HCT116 (cell line): ENCODE results near the gene PCDH15. TPM values are rescaled to one million over a fixed set of nuclear protein-coding genes. Genes with fewer than 3 reads are reported as not detected.

Experiments
- ATAC-seq: fragments of 200-7000 bp; cut with Tn5 transposase; 2 replicates; pipeline ENCODE4 v1.9.1; 2020; ENCODE audit warnings: mild to moderate bottlenecking, moderate library complexity
- BruUV-seq: library from RNA; stranded (reverse); fragments of 400-500 nt; replicated peaks from 2 replicates; lab custom pipeline; 2021; lab: Mats Ljungman, UMichigan
- CTCF ChIA-PET: fragments of 300-600 bp; sonication (Branson Sonifier 250); formaldehyde crosslinking; loops from one replicate; lab custom pipeline; 2021; ENCODE audit warnings: antibody characterized with exemption; lab: Charles Lee
- POLR2A ChIA-PET: fragments of 300-600, 350-600 bp; sonication (Branson Sonifier 250); formaldehyde crosslinking; loops from one replicate; lab custom pipeline; 2021; ENCODE audit warnings: antibody characterized with exemption; lab: Charles Lee
- RAD21 ChIA-PET, 2 experiments: fragments of 300-600 bp; sonication (Branson Sonifier 250); formaldehyde crosslinking; loops; one replicate each; lab custom pipeline; 2023; ENCODE audit warnings: low total read pairs in 2 of 2; ENCODE audit not compliant: uncharacterized antibody in 2 of 2, unreplicated experiment in 2 of 2, low non-redundant PET in 1 of 2; lab: Charles Lee
- DNase-seq: peaks from one replicate; pipeline ENCODE4 v3.0.0-alpha.2; 2010; ENCODE audit warnings: low read depth, low spot score
- H2AFZ ChIP-seq: fragments of 200-600 bp; shearing (Covaris generic), sonication (generic); 2 replicates; pipeline ENCODE4 v1.6.1; 2017; ENCODE audit warnings: low read depth, mixed run types, mixed read lengths, antibody characterized with exemption, low read length; ENCODE audit not compliant: poor library complexity, severe bottlenecking
- H3K27ac ChIP-seq: 2 replicates; pipeline ENCODE4 v1.5.1; 2012; ENCODE audit warnings: low read depth, low read length
- H3K27me3 ChIP-seq: fragments of 200-600 bp; sonication (generic); 2 replicates; pipeline ENCODE4 v1.6.1; 2016; ENCODE audit warnings: mixed run types, low read length, mixed read lengths; ENCODE audit not compliant: insufficient read depth
- H3K36me3 ChIP-seq, 2 experiments: fragments of 200-500 bp in 1 of 2; fragments of 200-600 bp in 1 of 2; sonication (Bioruptor generic) in 1 of 2; sonication (generic) in 1 of 2; 2 replicates each; pipeline versions ENCODE4 v1.5.1 to v1.6.1; 2014 to 2016; ENCODE audit warnings: low read length in 2 of 2, inconsistent platforms in 1 of 2, mixed read lengths in 1 of 2, mixed run types in 1 of 2; ENCODE audit not compliant: insufficient read depth in 2 of 2, control insufficient read depth in 1 of 2
- H3K4me1 ChIP-seq, 2 experiments: fragments of 200-600 bp in 1 of 2; sonication (generic) in 1 of 2; 2 replicates each; pipeline versions ENCODE4 v1.5.1 to v1.6.1; 2012 to 2017; ENCODE audit warnings: low read length in 2 of 2, inconsistent platforms in 1 of 2, mild to moderate bottlenecking in 1 of 2, mixed read lengths in 1 of 2, mixed run types in 1 of 2, moderate library complexity in 1 of 2; ENCODE audit not compliant: insufficient read depth in 2 of 2, control insufficient read depth in 1 of 2
- H3K4me2 ChIP-seq: fragments of 200-600 bp; sonication (generic); 2 replicates; pipeline ENCODE4 v1.6.1; 2017; ENCODE audit warnings: mixed run types, low read length, mixed read lengths
- H3K4me3 ChIP-seq, 2 experiments: fragments of 200-600 bp in 1 of 2; sonication (generic) in 1 of 2; replicated peaks in 1 of 2; 2 replicates each; pipeline ENCODE4 v1.5.1; 2011 to 2016; ENCODE audit warnings: low read length in 2 of 2, control low read depth in 1 of 2, low read depth in 1 of 2, mild to moderate bottlenecking in 1 of 2, mixed read lengths in 1 of 2, mixed run types in 1 of 2
- H3K79me2 ChIP-seq: fragments of 200-600 bp; sonication (generic); 2 replicates; pipeline ENCODE4 v1.6.1; 2017; ENCODE audit warnings: mild to moderate bottlenecking, mixed run types, low read length, moderate library complexity, mixed read lengths; ENCODE audit not compliant: insufficient read depth
- H3K9ac ChIP-seq: fragments of 200-600 bp; sonication (generic); 2 replicates; pipeline ENCODE4 v1.6.1; 2016; ENCODE audit warnings: low read length, mixed read lengths
- H3K9me2 ChIP-seq: fragments of 200-600 bp; sonication (generic), shearing (Covaris generic); 2 replicates; pipeline ENCODE4 v1.6.1; 2017; ENCODE audit warnings: mixed run types, mild to moderate bottlenecking, moderate library complexity; ENCODE audit not compliant: insufficient read depth
- H3K9me3 ChIP-seq, 2 experiments: fragments of 200-500 bp in 1 of 2; fragments of 200-600 bp in 1 of 2; sonication (Bioruptor generic) in 1 of 2; sonication (generic) in 1 of 2; 2 replicates each; pipeline ENCODE4 v1.6.1; 2014 to 2017; ENCODE audit warnings: low read length in 2 of 2, mixed read lengths in 2 of 2, inconsistent platforms in 1 of 2, low read depth in 1 of 2, mild to moderate bottlenecking in 1 of 2, mixed run types in 1 of 2, moderate library complexity in 1 of 2; ENCODE audit not compliant: control insufficient read depth in 1 of 2, insufficient read depth in 1 of 2
- H4K20me1 ChIP-seq: fragments of 200-600 bp; sonication (generic), shearing (Covaris generic); 2 replicates; pipeline ENCODE4 v1.6.1; 2017; ENCODE audit warnings: mixed run types, mild to moderate bottlenecking, moderate library complexity; ENCODE audit not compliant: insufficient read depth
- ATF3 ChIP-seq: IDR thresholded peaks from 2 replicates; pipeline ENCODE4 v1.6.1; 2012
- CBX3 ChIP-seq: IDR thresholded peaks from 2 replicates; pipeline ENCODE4 v1.6.1; 2012; ENCODE audit warnings: low read depth
- EGR1 ChIP-seq: IDR thresholded peaks from 2 replicates; pipeline ENCODE4 v1.6.1; 2012; ENCODE audit warnings: low read depth
- EZH2 ChIP-seq: fragments of 200-600 bp; sonication (generic); IDR thresholded peaks from 2 replicates; pipeline ENCODE4 v1.6.1; 2017; ENCODE audit warnings: antibody characterized with exemption, mixed run types
- JUND ChIP-seq: IDR thresholded peaks from 2 replicates; pipeline ENCODE4 v1.6.1; 2012
- MAX ChIP-seq: IDR thresholded peaks from 2 replicates; pipeline ENCODE4 v1.6.1; 2012
- POLR2A ChIP-seq: IDR thresholded peaks from 2 replicates; pipeline ENCODE4 v1.7.0; 2011; ENCODE audit warnings: borderline replicate concordance; ENCODE audit not compliant: insufficient read depth, insufficient read length; ENCODE audit errors: extremely low read depth
- POLR2AphosphoS5 ChIP-seq: IDR thresholded peaks from 2 replicates; pipeline ENCODE4 v1.6.1; 2011; ENCODE audit warnings: mild to moderate bottlenecking, low read depth, low read length, moderate library complexity
- REST ChIP-seq: IDR thresholded peaks from 2 replicates; pipeline ENCODE4 v1.6.1; 2012; ENCODE audit warnings: low read depth
- SP1 ChIP-seq: IDR thresholded peaks from 2 replicates; pipeline ENCODE4 v1.6.1; 2012; ENCODE audit warnings: low read depth
- TCF7L2 ChIP-seq: IDR thresholded peaks from 2 replicates; pipeline ENCODE4 v1.7.0; 2011; ENCODE audit warnings: borderline replicate concordance, inconsistent platforms; ENCODE audit not compliant: insufficient read depth, insufficient read length; ENCODE audit errors: extremely low read depth
- YY1 ChIP-seq: IDR thresholded peaks from 2 replicates; pipeline ENCODE4 v1.6.1; 2011; ENCODE audit warnings: low read length, low read depth, moderate library complexity, mild to moderate bottlenecking; ENCODE audit not compliant: insufficient replicate concordance; ENCODE audit errors: extremely low read depth
- ZBTB33 ChIP-seq: IDR thresholded peaks from 2 replicates; pipeline ENCODE4 v1.6.1; 2011; ENCODE audit warnings: mild to moderate bottlenecking, low read length, moderate library complexity; ENCODE audit not compliant: insufficient replicate concordance; ENCODE audit errors: extremely low read depth
- intact Hi-C: fragments of 100-400 bp; cut with micrococcal nuclease; formaldehyde crosslinking; loops from 2 replicates; pipeline ENCODE4 v1.10.0; 2022
- total RNA-seq: library from RNA; stranded (reverse); gene quantifications from one replicate; pipeline ENCODE4 v1.2.1, GENCODE V29; 2021; ENCODE audit not compliant: unreplicated experiment

PCDH15 gene
- total RNA-seq, 1 experiment from 2014 or later, result not detected

- BruUV-seq, result no TSS peak
- TF ChIP-seq MAX (no peak), ATF3 (no peak), EZH2 (no peak), POLR2AphosphoS5 (no peak), REST (no peak), ZBTB33 (no peak), CBX3 (no peak), JUND (no peak), YY1 (no peak), TCF7L2 (no peak), SP1 (no peak), EGR1 (no peak), POLR2A (no peak)
- TF ChIP-seq, all 23 proteins: peak for 0
- POLR2A ChIA-PET, result no interaction called here
- Histone ChIP-seq H3K4me1 (no peaks in the 10 kb centered on the region), H4K20me1 (no peaks in the 10 kb centered on the region), H3K27ac (no peak overlapping the region), H3K4me2 (no peak overlapping the region), H3K9ac (no peak overlapping the region), H3K9me3 (peaks cover 3 to 16% of the 10 kb centered on the region in 2 experiments; a peak in 2 of 4 replicates), H3K4me3 (no peak overlapping the region), H3K27me3 (no peaks in the 10 kb centered on the region), H3K9me2 (no peaks in the 10 kb centered on the region), H3K36me3 (no peaks in the 10 kb centered on the region), H2AFZ (no peak overlapping the region), H3K79me2 (no peaks in the 10 kb centered on the region)
- intact Hi-C loops, result no loop called here
- ATAC-seq (no peak), DNase-seq (no peak)
- RAD21 ChIA-PET, result no interaction called here
- CTCF ChIA-PET, result no interaction called here
These were observed 519.0 kb downstream of the PCDH15 start for GRCh38 chr10:54282012-54282411.
